K562 (cell line): ENCODE results near the gene VIPR2.

Source experiments
- POLR2A ChIP-seq: fragments of 450-650 bp; conservative IDR thresholded peaks from 2 replicates; pipeline ENCODE4 v1.6.1; 2016
- SIN3A ChIP-seq, 2 experiments: fragments of 150-350 bp in 1 of 2; IDR thresholded peaks; 2 replicates each; pipeline ENCODE4 v1.6.1; 2011 to 2016; ENCODE audit warnings: borderline replicate concordance in 2 of 2, low read depth in 2 of 2, low read length in 2 of 2, mild to moderate bottlenecking in 2 of 2, moderate library complexity in 2 of 2; ENCODE audit not compliant: control insufficient read depth in 1 of 2
- ZNF143 ChIP-seq: sonication (generic); formaldehyde crosslinking; IDR thresholded peaks from 2 replicates; pipeline ENCODE4 v1.9.0; 2022; ENCODE audit warnings: mild to moderate bottlenecking, missing genetic modification reagents
- ZNF282 ChIP-seq: sonication (generic); formaldehyde crosslinking; IDR thresholded peaks from 2 replicates; pipeline ENCODE4 v1.8.1; 2023; ENCODE audit warnings: missing genetic modification reagents

GRCh38 chr7:159049266-159050025, 95.2 kb downstream of the VIPR2 start:
- TF ChIP-seq POLR2A (no peak), ZNF143 (CRISPR knock-in tag) (no peak), SIN3A (IDR thresholded peaks at IDR 0.05; ENCODE audit: borderline replicate concordance in 2 of 2, control insufficient read depth in 1 of 2, low read depth in 2 of 2, low read length in 2 of 2) (no peak), ZNF282 (CRISPR knock-in tag) (no peak)
